Endometrium (tissue), 2 donors: Measurements from ENCODE around the gene TPI1.

Experiments
- FAIRE-seq: peaks from 2 replicates; lab custom pipeline; 2012; peaks lifted over from hg19 to GRCh38; lab: Jason Lieb, UNC
- donor health status: control.
- donor health status: control.

Gene TPI1

GRCh38 chr12:6867413-6868210, at the start of gene TPI1:
Gene TPI1, plus strand, starts transcription at chr12:6867531. Its CDS starts 36 bp downstream, at chr12:6867567.
- no peak for FAIRE-seq

GRCh38 chr12:6817662-6818157, 49.6 kb upstream of the TPI1 start:
- FAIRE-seq: no peak

GRCh38 chr12:6818222-6818621, 49.1 kb upstream of the TPI1 start:
- no peak for FAIRE-seq

DNA sequence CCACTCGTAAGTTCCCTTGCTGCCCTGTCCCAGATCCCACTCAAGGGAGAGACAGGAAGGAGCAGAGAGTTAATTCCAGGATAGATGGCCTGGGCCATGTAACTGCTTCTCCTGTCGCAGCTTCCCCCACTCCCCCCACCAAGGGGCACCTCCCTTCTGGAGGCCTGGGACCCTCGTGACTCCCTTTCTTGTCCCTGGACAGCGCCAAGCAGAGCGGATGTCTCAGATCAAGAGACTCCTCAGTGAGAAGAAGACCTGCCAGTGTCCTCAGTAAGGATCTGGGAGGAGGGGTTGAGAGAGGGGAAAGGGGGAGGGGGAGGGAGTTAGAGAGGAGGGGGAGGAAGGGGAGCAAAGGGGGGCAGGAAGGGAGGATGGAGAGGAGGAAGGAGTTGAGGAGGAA, 48.7 kb upstream of the TPI1 start:
- FAIRE-seq: no peak

DNA sequence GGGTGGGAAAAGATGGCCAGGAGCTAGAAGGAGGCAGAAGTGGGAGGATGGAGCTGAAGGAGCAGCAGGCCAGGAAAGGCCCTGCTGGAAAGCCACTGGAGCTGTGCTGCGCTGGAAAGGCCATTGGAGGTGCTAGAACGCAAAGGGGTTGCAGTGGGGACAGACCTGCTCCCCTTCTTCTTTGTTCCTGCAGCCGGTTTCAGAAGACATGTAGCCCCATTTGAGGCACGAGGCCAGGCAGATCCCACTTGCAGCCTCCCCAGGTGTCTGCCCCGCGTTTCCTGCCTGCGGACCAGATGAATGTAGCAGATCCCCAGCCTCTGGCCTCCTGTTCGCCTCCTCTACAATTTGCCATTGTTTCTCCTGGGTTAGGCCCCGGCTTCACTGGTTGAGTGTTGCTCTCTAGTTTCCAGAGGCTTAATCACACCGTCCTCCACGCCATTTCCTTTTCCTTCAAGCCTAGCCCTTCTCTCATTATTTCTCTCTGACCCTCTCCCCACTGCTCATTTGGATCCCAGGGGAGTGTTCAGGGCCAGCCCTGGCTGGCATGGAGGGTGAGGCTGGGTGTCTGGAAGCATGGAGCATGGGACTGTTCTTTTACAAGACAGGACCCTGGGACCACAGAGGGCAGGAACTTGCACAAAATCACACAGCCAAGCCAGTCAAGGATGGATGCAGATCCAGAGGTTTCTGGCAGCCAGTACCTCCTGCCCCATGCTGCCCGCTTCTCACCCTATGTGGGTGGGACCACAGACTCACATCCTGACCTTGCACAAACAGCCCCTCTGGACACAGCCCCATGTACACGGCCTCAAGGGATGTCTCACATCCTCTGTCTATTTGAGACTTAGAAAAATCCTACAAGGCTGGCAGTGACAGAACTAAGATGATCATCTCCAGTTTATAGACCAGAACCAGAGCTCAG, 48.0 kb upstream of the TPI1 start:
- FAIRE-seq: no peak

- FAIRE-seq: no peak
Measured at GRCh38 chr12:6820166-6820565, 47.2 kb upstream of the TPI1 start.

DNA sequence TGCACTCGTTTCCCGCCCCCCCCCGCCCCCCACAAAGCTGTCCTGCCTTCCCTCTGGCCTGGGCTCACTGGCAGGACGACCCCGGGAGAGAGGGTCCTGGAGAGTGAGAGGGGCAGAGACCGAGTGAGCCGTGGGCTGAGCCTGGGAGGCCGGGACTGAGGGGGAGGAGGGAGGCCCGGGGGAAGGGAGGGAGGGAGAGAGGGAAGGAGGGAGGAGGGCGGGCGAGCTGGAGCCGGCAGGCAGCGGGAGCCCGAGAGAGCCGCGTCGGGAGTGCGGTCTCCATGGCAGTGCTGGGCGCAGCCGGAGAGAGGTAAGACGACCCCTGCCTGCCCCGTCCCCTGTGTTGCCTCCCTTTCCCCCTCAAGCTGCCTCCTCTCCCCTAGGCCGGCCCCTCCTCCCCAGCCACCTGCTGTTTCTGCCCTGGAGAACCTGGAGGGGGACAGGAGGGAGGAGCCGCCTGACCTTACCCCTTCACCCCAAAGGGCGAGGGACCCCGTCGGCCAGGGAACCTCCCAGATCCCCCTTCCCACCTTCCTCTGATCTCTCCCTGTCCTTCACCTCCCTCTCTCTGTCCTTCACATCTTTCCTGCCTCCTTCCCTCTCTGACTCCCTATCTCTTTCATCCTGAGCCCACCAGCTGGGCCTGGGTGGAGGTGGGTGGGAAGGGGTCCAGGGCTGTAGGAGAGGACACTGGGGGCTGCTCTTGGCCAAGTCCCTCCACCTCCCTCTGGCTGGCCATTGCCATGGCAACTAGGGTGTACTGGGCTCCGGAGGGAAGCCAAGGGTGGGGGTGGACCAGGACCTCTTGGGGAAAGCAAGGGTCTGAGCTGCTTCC, 45.5 kb upstream of the TPI1 start, which contains the start of gene GPR162:
Gene GPR162, plus strand, starts transcription at position 231 of the 835 bp plus-strand sequence. CDS start 2,078 bp downstream, outside the sequence.
- no peak for FAIRE-seq

DNA sequence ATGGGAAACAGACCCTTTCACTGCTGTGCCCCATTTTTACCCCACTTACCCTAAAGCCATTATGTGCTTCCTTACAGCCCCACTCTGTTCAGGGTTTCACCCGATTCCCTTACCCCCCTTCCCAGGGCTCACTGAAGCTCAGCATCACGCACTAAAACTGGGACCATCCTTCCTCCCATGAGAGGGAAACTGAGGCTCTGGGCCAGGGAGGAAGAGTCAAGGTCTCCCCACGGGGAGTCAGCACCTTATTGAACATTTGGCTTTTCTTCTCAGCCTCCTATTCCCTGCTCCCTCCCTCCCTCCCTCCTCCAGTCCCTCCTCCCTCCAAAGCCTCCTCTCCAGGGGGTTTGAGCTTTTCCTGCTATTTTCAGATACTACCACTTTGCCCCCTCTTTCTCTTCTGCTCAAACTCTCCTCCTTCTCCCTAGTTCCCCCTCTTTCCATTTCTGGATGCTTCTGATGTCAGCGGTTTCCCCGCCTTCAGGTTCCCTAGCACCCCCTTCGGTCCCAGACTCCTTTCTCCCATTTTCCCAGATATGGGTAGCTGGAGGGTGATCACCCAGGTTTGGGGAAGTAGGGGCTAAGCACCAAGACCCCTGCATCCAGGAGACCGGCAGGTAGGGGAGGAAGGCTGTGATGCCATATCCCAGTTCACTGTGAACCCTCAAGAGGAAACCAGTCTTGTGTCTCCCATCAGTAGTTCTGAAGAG, 44.8 kb upstream of the TPI1 start:
- no peak for FAIRE-seq

DNA sequence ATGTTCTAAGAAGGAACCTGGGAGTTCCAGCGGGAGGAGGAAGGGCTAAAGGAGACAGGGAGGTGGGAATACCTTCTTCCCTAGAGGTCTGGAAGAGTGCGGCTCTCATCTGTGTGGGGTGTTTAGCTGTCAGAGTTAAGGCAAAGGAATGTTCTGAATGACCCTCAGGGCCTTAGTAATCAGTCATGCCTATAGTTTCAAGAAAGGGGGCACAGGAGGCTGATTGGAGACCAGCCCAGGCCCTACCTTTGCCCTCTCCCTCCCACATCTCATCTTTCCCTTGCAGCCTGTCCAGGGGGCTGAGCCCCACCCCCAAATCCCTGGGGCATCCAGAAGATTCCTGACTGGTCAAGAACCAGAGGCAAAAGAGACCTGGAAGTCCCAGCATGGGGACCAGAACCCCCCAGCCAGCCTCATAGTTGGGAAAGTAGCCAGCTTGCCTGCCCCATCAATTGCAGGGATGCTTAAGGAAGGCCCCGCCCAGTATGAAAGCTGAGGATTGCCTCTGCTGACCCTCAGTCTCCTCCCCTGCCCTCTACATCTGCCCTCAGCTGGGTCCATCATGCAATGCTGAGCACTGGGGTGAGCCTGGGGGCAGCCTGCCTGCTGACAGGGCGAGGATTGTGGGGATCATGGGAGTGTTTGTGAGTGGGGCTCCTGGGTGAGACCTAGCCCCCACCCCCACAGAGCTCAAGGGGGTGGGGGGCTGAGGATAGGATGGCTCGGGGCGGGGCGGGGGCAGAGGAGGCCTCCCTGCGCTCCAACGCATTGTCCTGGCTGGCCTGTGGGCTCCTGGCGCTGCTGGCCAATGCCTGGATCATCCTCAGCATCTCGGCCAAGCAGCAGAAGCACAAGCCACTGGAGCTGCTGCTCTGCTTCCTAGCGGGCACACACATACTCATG, 43.9 kb upstream of the TPI1 start:
- FAIRE-seq: no peak

DNA sequence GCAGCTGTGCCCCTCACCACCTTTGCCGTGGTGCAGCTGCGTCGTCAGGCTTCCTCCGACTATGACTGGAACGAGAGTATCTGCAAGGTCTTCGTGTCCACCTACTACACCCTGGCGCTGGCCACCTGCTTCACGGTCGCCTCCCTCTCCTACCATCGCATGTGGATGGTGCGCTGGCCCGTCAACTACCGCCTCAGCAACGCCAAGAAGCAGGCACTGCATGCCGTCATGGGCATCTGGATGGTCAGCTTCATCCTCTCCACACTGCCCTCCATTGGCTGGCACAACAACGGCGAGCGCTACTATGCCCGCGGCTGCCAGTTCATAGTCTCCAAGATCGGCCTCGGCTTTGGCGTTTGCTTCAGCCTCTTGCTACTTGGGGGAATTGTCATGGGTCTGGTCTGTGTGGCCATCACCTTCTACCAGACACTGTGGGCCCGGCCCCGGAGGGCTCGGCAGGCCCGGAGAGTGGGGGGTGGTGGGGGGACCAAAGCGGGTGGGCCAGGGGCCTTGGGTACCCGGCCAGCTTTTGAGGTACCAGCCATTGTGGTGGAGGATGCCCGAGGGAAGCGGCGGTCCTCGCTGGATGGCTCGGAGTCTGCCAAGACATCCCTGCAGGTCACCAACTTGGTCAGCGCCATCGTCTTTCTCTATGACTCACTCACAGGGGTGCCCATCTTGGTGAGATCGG, 43.1 kb upstream of the TPI1 start:
- no peak for FAIRE-seq

DNA sequence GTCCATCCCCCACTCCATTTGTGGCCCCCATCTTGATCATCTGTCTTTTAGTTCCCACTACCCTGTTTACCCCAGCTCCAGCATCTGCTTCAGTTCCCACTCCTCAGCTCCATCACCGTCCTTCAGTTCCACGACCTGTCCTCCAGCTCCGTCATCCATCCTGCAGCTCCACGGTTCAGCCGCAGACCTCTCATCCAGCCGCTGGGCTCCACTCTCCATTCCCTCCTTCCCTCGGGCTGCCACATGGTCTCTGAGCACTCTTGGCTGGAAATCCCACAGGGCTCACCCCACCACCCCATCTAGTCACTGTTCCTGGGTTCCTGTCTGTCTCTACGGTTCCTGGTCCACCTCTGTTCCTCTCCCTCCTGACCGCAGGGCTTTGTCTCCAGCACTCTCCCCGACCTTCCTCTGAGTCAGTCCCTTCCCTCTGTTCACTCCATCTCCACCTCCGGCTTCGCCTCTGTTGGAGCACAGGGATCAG, 42.4 kb upstream of the TPI1 start:
- no peak for FAIRE-seq

GRCh38 chr12:6825398-6826124, 41.8 kb upstream of the TPI1 start:
- no peak for FAIRE-seq

GRCh38 chr12:6826125-6826733, 41.1 kb upstream of the TPI1 start:
- no peak for FAIRE-seq

DNA sequence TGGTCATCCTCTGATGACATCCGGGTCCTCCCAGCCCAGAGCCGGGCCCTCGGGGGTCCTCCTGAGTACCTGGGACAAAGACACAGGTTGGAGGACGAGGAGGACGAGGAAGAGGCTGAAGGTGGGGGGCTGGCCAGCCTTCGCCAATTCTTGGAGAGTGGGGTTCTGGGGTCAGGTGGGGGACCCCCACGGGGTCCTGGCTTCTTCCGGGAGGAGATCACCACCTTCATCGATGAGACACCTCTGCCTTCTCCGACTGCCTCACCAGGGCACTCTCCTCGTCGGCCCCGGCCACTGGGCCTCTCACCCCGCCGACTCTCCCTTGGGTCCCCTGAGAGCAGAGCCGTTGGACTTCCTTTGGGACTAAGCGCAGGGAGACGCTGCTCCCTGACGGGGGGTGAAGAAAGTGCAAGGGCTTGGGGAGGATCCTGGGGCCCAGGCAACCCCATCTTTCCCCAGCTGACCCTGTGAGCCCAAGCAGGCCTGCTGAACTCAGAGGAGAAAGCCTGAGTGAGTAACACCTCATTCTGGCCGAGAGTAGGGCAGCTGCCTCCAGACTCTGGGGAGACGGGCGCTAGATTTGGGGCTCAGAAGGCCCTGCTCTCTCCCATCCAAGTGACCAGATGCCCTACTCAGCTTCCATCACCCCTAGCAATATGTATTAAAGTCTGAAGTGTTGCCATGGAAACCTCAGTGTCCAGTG, 40.4 kb upstream of the TPI1 start:
- FAIRE-seq: no peak

DNA sequence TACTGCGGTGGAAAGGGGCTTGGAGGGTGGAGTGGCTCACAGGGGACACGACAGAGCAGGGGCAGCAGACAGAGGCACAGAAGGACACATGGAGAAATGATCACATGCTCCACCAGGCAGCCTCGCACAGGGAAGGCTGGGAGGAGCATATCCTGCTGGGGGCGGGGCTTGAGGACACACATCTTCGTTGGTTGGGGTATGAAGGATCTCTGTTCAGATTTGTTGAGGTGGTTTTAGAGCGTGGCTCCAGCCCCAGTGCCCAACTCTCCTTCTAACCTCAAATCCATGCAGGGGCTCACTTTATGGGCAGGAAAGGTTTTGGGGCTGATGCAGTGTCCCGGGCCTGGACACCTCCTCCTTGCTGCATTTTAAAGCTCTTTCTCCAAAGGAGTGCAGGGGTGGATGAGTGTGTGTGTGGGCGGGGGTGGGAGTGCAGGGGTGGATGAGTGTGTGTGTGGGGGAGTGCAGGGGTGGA, 39.9 kb upstream of the TPI1 start:
- FAIRE-seq: peak; percentile 50

DNA sequence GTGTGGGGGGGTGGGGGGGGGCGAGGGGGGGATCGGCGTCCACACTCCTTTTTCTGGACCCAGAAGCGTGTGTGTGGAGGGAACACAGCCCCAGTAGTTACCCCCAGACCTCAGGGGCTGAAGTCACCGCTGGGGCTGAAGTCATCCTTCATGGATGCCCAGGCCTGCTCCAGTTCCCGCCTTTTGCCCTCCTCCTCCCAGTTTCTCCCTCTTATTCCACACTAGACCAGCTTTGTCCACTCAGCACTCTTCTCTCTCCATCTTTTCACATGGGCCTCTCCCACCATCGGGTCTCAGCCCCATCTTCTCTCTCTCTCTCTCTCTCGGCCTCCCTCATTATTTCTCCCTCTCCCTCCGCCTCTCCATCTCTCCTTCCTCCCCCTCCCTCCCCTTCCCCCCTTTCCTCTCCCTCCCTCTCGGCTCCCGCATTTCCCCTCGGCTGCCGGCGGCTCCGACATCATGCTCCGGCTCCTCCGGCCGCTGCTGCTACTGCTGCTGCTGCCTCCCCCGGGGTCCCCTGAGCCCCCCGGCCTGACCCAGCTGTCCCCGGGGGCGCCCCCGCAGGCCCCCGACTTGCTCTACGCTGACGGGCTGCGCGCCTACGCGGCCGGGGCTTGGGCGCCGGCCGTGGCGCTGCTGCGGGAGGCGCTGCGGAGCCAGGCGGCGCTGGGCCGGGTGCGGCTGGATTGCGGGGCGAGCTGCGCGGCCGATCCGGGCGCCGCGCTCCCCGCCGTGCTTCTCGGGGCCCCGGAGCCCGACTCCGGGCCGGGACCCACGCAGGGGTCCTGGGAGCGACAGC, 39.1 kb upstream of the TPI1 start, which contains the start of gene P3H3:
Gene P3H3, plus strand, starts transcription at position 426 of the 799 bp plus-strand sequence. Its CDS starts 34 bp downstream, at position 460.
- FAIRE-seq: no peak
